Trophoblast cell (in vitro differentiated cells and primary cell): ENCODE measurements around the gene ZNF668.

Experiments
- DNase-seq, 2 donors: peaks; one replicate each; pipeline ENCODE4 v3.0.0-alpha.2; 2016
- H2AFZ ChIP-seq: 2 replicates; pipeline ENCODE4 v1.6.1; 2013; ENCODE audit warnings: low read length, moderate library complexity, mild to moderate bottlenecking; ENCODE audit not compliant: insufficient read depth, poor library complexity
- H2AK5ac ChIP-seq: 2 replicates; pipeline ENCODE4 v1.6.1; 2013; ENCODE audit warnings: mild to moderate bottlenecking, low read length
- H2BK120ac ChIP-seq: 2 replicates; pipeline ENCODE4 v1.6.1; 2013; ENCODE audit warnings: low read length, mild to moderate bottlenecking, moderate library complexity; ENCODE audit not compliant: insufficient read depth, poor library complexity
- H2BK12ac ChIP-seq: 2 replicates; pipeline ENCODE4 v1.6.1; 2013; ENCODE audit warnings: mild to moderate bottlenecking, low read length, moderate library complexity
- H2BK5ac ChIP-seq: 2 replicates; pipeline ENCODE4 v1.6.1; 2013; ENCODE audit warnings: low read length, low read depth, moderate library complexity, mild to moderate bottlenecking; ENCODE audit not compliant: poor library complexity
- H3K14ac ChIP-seq: 2 replicates; pipeline ENCODE4 v1.6.1; 2013; ENCODE audit warnings: mild to moderate bottlenecking, low read length
- H3K18ac ChIP-seq: 2 replicates; pipeline ENCODE4 v1.6.1; 2013; ENCODE audit warnings: mild to moderate bottlenecking, low read length
- H3K23ac ChIP-seq: 2 replicates; pipeline ENCODE4 v1.6.1; 2013; ENCODE audit warnings: low read length
- H3K27ac ChIP-seq: 2 replicates; pipeline ENCODE4 v1.5.1; 2013; ENCODE audit warnings: low read depth, mild to moderate bottlenecking, inconsistent platforms, low read length, moderate library complexity
- H3K27me3 ChIP-seq: 2 replicates; pipeline ENCODE4 v1.6.1; 2013; ENCODE audit warnings: inconsistent platforms, mild to moderate bottlenecking, low read length, moderate library complexity; ENCODE audit not compliant: insufficient read depth
- H3K36me3 ChIP-seq, 2 experiments: 1 replicate in 1 of 2; 2 replicates in 1 of 2; pipeline ENCODE4 v1.6.1; 2013; ENCODE audit warnings: low read length in 2 of 2, mild to moderate bottlenecking in 2 of 2, moderate library complexity in 1 of 2; ENCODE audit not compliant: insufficient read depth in 2 of 2, control insufficient read depth in 1 of 2
- H3K4ac ChIP-seq: 2 replicates; pipeline ENCODE4 v1.6.1; 2013; ENCODE audit warnings: low read depth, mild to moderate bottlenecking, low read length, moderate library complexity
- H3K4me1 ChIP-seq, 2 experiments: 1 replicate in 1 of 2; 2 replicates in 1 of 2; pipeline ENCODE4 v1.6.1; 2013; ENCODE audit warnings: low read length in 2 of 2, mild to moderate bottlenecking in 2 of 2, moderate library complexity in 1 of 2; ENCODE audit not compliant: insufficient read depth in 2 of 2, control insufficient read depth in 1 of 2
- H3K4me2 ChIP-seq: 2 replicates; pipeline ENCODE4 v1.6.1; 2013; ENCODE audit warnings: inconsistent platforms, mild to moderate bottlenecking, low read length, moderate library complexity
- H3K4me3 ChIP-seq: 2 replicates; pipeline ENCODE4 v1.5.1; 2013; ENCODE audit warnings: mild to moderate bottlenecking, low read depth, low read length, inconsistent platforms
- H3K79me1 ChIP-seq: one replicate; pipeline ENCODE4 v1.6.1; 2013; ENCODE audit warnings: low read length
- H3K79me2 ChIP-seq: 2 replicates; pipeline ENCODE4 v1.6.1; 2013; ENCODE audit warnings: low read length, mild to moderate bottlenecking; ENCODE audit not compliant: control insufficient read depth, insufficient read depth, poor library complexity
- H3K9ac ChIP-seq: 2 replicates; pipeline ENCODE4 v1.6.1; 2013; ENCODE audit warnings: mild to moderate bottlenecking, low read length
- H3K9me3 ChIP-seq: 2 replicates; pipeline ENCODE4 v1.6.1; 2013; ENCODE audit warnings: low read depth, mild to moderate bottlenecking, control low read depth, inconsistent platforms, low read length; ENCODE audit not compliant: insufficient read depth
- H4K12ac ChIP-seq: 2 replicates; pipeline ENCODE4 v1.6.1; 2013; ENCODE audit warnings: low read depth, mild to moderate bottlenecking, low read length, moderate library complexity
- H4K8ac ChIP-seq: 2 replicates; pipeline ENCODE4 v1.6.1; 2013; ENCODE audit warnings: low read depth, mild to moderate bottlenecking, low read length, moderate library complexity
- H4K91ac ChIP-seq: one replicate; pipeline ENCODE4 v1.6.1; 2013; ENCODE audit warnings: low read depth, mild to moderate bottlenecking, low read length, moderate library complexity
- WGBS: extraction: QIAGEN DNeasy Blood & Tissue Kit; methylation state at CpG from one replicate; pipeline ENCODE4 v1.1.7; 2013; ENCODE audit warnings: missing lambda C conversion rate; ENCODE audit not compliant: insufficient read length, insufficient coverage; ENCODE audit errors: extremely low coverage; 5-methylcytosine and 5-hydroxymethylcytosine counted together

The ZNF668 gene

GRCh38 chr16:31085873-31086628 is 12.0 kb upstream of the ZNF668 start:
- Histone ChIP-seq H3K27ac (no peak overlapping the region), H4K12ac (no peak overlapping the region), H2AFZ (no peak overlapping the region), H4K91ac (no peak overlapping the region), H3K18ac (no peak overlapping the region), H3K9ac (no peak overlapping the region), H3K4ac (no peak overlapping the region), H3K4me1 (no peaks in the 10 kb centered on the region), H3K4me3 (no peak overlapping the region), H2BK12ac (no peak overlapping the region), H3K4me2 (no peak overlapping the region), H2BK5ac (no peak overlapping the region), H2BK120ac (no peak overlapping the region), H3K27me3 (no peaks in the 10 kb centered on the region), H4K8ac (no peak overlapping the region), H3K23ac (no peak overlapping the region), H3K36me3 (peaks cover 41 to 65% of the 10 kb centered on the region in 2 experiments), H3K14ac (no peak overlapping the region), H3K9me3 (no peaks in the 10 kb centered on the region), H3K79me1 (no peaks in the 10 kb centered on the region), H3K79me2 (no peaks in the 10 kb centered on the region), H2AK5ac (no peak overlapping the region)
- no CpG with 5 or more reads among the region's 18 CpGs for WGBS
- no peak for DNase-seq

DNA sequence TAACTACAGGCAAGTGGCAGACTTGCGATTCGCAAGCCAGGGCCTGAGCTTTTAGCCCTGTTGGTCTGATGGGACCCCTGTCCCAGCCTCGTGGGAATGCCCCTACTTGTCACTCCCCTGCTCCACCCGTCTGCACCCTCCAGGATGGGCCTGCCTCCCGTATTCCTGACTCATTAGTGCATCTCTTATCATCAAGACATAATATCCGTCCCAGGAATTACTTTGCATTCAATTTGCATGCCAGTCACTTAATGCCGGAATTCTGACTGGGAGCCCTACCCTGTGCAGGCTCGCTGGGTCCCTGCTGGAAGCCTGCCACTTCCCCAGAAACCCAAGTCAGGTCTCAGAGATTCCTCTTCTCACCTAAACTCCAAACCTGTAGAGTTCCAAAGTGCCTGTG is 11.4 kb upstream of the ZNF668 start:
- Histone ChIP-seq H3K4me2 (no peak overlapping the region), H2AK5ac (no peak overlapping the region), H3K27ac (no peak overlapping the region), H2AFZ (no peak overlapping the region), H3K4me3 (no peak overlapping the region), H4K91ac (no peak overlapping the region), H2BK12ac (no peak overlapping the region), H4K12ac (no peak overlapping the region), H4K8ac (no peak overlapping the region), H3K23ac (no peak overlapping the region), H3K9me3 (no peaks in the 10 kb centered on the region), H3K79me2 (no peaks in the 10 kb centered on the region), H3K9ac (no peak overlapping the region), H3K18ac (no peak overlapping the region), H3K4ac (no peak overlapping the region), H3K27me3 (no peaks in the 10 kb centered on the region), H3K4me1 (no peaks in the 10 kb centered on the region), H3K14ac (no peak overlapping the region), H2BK120ac (no peak overlapping the region), H3K79me1 (no peaks in the 10 kb centered on the region), H3K36me3 (peaks cover 41 to 65% of the 10 kb centered on the region in 2 experiments), H2BK5ac (no peak overlapping the region)
- DNase-seq = no peak
- WGBS = no CpG with 5 or more reads among the region's 8 CpGs

- Histone ChIP-seq H2BK12ac (no peak overlapping the region), H3K27ac (no peak overlapping the region), H3K14ac (no peak overlapping the region), H4K12ac (no peak overlapping the region), H4K91ac (no peak overlapping the region), H3K4ac (no peak overlapping the region), H4K8ac (no peak overlapping the region), H3K9me3 (no peaks in the 10 kb centered on the region), H3K4me2 (no peak overlapping the region), H3K4me1 (no peaks in the 10 kb centered on the region), H3K18ac (no peak overlapping the region), H3K79me2 (no peaks in the 10 kb centered on the region), H2BK5ac (no peak overlapping the region), H2AFZ (no peak overlapping the region), H2BK120ac (no peak overlapping the region), H3K4me3 (no peak overlapping the region), H3K79me1 (no peaks in the 10 kb centered on the region), H3K23ac (no peak overlapping the region), H3K27me3 (no peaks in the 10 kb centered on the region), H2AK5ac (no peak overlapping the region), H3K36me3 (peaks cover 45 to 71% of the 10 kb centered on the region in 2 experiments), H3K9ac (no peak overlapping the region)
- no CpG with 5 or more reads among the region's 16 CpGs for WGBS
- DNase-seq = no peak
Measured at GRCh38 chr16:31084584-31085302, 10.7 kb upstream of the ZNF668 start.

DNA sequence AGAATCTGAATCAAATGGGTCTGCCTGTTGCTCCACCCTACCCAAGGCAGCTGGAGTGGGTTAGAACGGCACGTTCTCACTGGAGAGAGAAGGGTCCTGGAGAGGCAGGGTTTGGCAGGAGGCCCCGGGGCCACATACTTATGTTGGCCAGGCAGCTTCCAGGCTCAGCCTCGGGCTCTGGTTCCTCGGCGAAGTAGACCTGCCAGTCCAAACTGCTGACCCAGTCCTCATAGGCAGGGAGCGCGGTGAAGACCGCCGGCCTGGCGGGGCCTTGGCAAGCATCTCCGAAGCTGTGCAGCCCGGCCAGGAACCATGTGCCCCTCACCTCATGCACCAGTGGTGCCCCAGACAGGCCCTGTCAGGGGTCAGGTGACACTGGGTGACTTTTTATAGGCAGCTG is 9.9 kb upstream of the ZNF668 start:
- no peak overlapping the region for H3K23ac ChIP-seq
- H3K4me1 ChIP-seq = no peaks in the 10 kb centered on the region
- H2AFZ ChIP-seq = no peak overlapping the region
- H3K27me3 ChIP-seq = no peaks in the 10 kb centered on the region
- H3K4me2 ChIP-seq = no peak overlapping the region
- no peak for DNase-seq
- no peak overlapping the region for H4K8ac ChIP-seq
- no peak overlapping the region for H3K9ac ChIP-seq
- H3K4me3 ChIP-seq = no peak overlapping the region
- no peak overlapping the region for H4K91ac ChIP-seq
- no peak overlapping the region for H3K18ac ChIP-seq
- H4K12ac ChIP-seq = no peak overlapping the region
- no peak overlapping the region for H2BK120ac ChIP-seq
- peaks cover 48 to 78% of the 10 kb centered on the region in 2 experiments for H3K36me3 ChIP-seq
- no peaks in the 10 kb centered on the region for H3K79me1 ChIP-seq
- H3K27ac ChIP-seq = no peak overlapping the region
- H3K9me3 ChIP-seq = no peaks in the 10 kb centered on the region
- H3K79me2 ChIP-seq = no peaks in the 10 kb centered on the region
- H2AK5ac ChIP-seq = no peak overlapping the region
- no peak overlapping the region for H2BK12ac ChIP-seq
- H2BK5ac ChIP-seq = no peak overlapping the region
- no peak overlapping the region for H3K14ac ChIP-seq
- WGBS = no CpG with 5 or more reads among the region's 13 CpGs
- no peak overlapping the region for H3K4ac ChIP-seq
